ENCODE measurements around the gene LY6G6C. TPM values are rescaled to one million over a fixed set of nuclear protein-coding genes. Genes with fewer than 3 reads are reported as not detected.

Gene LY6G6C
- total RNA-seq, 1 experiment from 2014 or later: not detected

DNA sequence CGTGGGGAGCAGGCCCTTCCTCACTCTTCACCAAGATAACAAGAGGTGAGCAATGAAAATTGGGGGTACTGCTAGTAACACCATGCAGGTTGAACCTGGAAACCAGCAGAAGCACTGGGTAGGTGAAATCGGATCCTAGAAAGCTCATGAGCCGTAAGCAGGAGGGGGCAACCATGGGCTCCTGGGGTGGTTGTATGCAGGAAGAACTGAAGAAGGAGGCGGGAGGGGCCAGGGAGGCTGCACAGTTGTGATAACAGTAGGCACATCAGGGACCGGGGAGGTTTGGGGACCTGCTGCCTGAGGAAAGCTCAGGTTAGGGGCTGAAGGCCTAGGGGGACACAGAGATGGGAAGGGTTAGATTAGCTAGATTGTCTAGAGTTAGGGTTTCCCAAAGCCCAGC, 35.1 kb downstream of the LY6G6C start:
- Mint-ChIP-seq H3K27ac (ENCODE audit: unreplicated experiment) (peak overlapping the region; percentile 13), H3K4me3 (ENCODE audit: low read depth, unreplicated experiment) (no peak overlapping the region), H3K27me3 (ENCODE audit: unreplicated experiment) (no peaks in the 10 kb centered on the region), H3K36me3 (ENCODE audit: insufficient read depth, unreplicated experiment) (peaks cover 45% of the 10 kb centered on the region), H3K4me1 (ENCODE audit: low read depth, unreplicated experiment) (peaks cover 27% of the 10 kb centered on the region), H3K9me3 (ENCODE audit: low read depth, unreplicated experiment) (no peaks in the 10 kb centered on the region)
- DNase-seq: no peak
- CTCF ChIA-PET: no interaction called here
- BruUV-seq (replicated peaks): no TSS peak
- TF ChIP-seq, protein P1, sequence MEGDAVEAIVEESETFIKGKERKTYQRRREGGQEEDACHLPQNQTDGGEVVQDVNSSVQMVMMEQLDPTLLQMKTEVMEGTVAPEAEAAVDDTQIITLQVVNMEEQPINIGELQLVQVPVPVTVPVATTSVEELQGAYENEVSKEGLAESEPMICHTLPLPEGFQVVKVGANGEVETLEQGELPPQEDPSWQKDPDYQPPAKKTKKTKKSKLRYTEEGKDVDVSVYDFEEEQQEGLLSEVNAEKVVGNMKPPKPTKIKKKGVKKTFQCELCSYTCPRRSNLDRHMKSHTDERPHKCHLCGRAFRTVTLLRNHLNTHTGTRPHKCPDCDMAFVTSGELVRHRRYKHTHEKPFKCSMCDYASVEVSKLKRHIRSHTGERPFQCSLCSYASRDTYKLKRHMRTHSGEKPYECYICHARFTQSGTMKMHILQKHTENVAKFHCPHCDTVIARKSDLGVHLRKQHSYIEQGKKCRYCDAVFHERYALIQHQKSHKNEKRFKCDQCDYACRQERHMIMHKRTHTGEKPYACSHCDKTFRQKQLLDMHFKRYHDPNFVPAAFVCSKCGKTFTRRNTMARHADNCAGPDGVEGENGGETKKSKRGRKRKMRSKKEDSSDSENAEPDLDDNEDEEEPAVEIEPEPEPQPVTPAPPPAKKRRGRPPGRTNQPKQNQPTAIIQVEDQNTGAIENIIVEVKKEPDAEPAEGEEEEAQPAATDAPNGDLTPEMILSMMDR (IDR thresholded peaks at IDR 0.05; ENCODE audit: unreplicated experiment): no peak
- intact Hi-C loops (cut with micrococcal nuclease; ENCODE audit: unreplicated experiment): no loop called here

DNA sequence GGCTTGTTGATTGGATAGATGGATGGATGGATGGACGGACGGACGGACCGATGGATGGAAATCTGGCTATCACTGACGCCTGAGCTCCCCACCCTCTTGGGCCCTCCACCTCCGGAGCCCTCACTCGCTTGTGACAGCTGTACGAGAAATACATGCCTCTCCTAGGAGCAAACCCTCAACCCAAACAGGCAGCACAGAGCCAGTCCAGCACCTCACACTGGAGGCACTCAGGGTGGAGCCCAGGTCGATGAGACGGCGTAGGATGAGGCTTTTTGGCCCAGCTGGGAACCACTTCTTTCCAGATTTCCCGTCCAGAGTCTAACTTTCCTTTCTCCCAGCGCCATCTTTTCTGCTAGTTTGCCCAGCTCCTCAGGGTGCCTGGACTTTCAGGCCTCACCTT, 38.0 kb downstream of the LY6G6C start:
- CTCF ChIA-PET: interaction anchor here (1.5 kb wide), 1 partner anchor 86 kb away, joined by 8 read pairs; no protein-coding TSS in a partner anchor
- no peaks in the 10 kb centered on the region for H3K27me3 Mint-ChIP-seq (ENCODE audit: unreplicated experiment)
- H3K4me1 Mint-ChIP-seq (ENCODE audit: low read depth, unreplicated experiment): peaks cover 28% of the 10 kb centered on the region
- DNase-seq: no peak
- intact Hi-C loops (cut with micrococcal nuclease; ENCODE audit: unreplicated experiment): no loop called here
- BruUV-seq (replicated peaks): no TSS peak
- H3K9me3 Mint-ChIP-seq (ENCODE audit: low read depth, unreplicated experiment): no peaks in the 10 kb centered on the region
- H3K27ac Mint-ChIP-seq (ENCODE audit: unreplicated experiment): peak overlapping the region; percentile 55
- TF ChIP-seq, protein P1 (IDR thresholded peaks at IDR 0.05; ENCODE audit: unreplicated experiment): no peak
- peaks cover 48% of the 10 kb centered on the region for H3K36me3 Mint-ChIP-seq (ENCODE audit: insufficient read depth, unreplicated experiment)
- H3K4me3 Mint-ChIP-seq (ENCODE audit: low read depth, unreplicated experiment): peak overlapping the region; percentile 75

DNA sequence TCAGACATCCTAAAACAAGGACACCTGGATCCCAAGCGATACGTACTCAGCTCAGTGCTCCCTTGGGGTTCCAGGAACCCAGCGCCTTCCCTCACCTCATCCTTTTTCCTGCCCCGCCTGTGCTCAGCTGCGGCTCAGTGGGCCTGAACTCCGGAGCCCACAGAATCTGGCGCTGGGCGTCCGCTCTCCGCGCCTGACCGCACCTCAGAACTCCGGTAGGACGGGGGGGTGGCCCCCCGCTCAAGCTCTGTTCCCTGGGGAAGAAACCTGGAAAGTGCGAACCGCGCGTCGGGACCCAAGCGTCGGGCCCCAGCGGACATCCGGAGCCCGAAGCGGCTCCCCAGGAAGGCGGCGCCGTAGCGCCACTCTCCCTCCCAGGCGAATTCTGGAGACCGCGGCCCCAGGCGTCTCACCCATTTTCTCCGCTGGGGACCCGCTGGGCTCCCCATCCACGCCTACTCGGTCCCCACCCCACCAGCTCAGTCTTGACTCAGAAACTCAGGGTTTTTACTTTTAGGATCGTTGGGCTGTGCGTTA, 40.3 kb downstream of the LY6G6C start:
- H3K36me3 Mint-ChIP-seq (ENCODE audit: insufficient read depth, unreplicated experiment): peaks cover 35% of the 10 kb centered on the region
- H3K9me3 Mint-ChIP-seq (ENCODE audit: low read depth, unreplicated experiment): no peaks in the 10 kb centered on the region
- CTCF ChIA-PET: interaction anchor here (0.6 to 2.1 kb wide), 13 partner anchors 9 to 515 kb away, joined by 3 to 26 read pairs (median 6); partner anchors contain the start of genes DDAH2, LSM2, MSH5 and NEU1
- DNase-seq: peak; percentile 81
- H3K27ac Mint-ChIP-seq (ENCODE audit: unreplicated experiment): peak overlapping the region; percentile 89
- TF ChIP-seq, protein P1 (IDR thresholded peaks at IDR 0.05; ENCODE audit: unreplicated experiment): no peak
- H3K4me3 Mint-ChIP-seq (ENCODE audit: low read depth, unreplicated experiment): peak overlapping the region; percentile 75
- H3K27me3 Mint-ChIP-seq (ENCODE audit: unreplicated experiment): no peaks in the 10 kb centered on the region
- intact Hi-C loops (cut with micrococcal nuclease; ENCODE audit: unreplicated experiment): loop anchor here (2.0 kb wide), 1 partner anchor 150 kb away; no protein-coding TSS in a partner anchor
- TSS peak; percentile 71 for BruUV-seq (replicated peaks)
- peaks cover 28% of the 10 kb centered on the region for H3K4me1 Mint-ChIP-seq (ENCODE audit: low read depth, unreplicated experiment)

DNA sequence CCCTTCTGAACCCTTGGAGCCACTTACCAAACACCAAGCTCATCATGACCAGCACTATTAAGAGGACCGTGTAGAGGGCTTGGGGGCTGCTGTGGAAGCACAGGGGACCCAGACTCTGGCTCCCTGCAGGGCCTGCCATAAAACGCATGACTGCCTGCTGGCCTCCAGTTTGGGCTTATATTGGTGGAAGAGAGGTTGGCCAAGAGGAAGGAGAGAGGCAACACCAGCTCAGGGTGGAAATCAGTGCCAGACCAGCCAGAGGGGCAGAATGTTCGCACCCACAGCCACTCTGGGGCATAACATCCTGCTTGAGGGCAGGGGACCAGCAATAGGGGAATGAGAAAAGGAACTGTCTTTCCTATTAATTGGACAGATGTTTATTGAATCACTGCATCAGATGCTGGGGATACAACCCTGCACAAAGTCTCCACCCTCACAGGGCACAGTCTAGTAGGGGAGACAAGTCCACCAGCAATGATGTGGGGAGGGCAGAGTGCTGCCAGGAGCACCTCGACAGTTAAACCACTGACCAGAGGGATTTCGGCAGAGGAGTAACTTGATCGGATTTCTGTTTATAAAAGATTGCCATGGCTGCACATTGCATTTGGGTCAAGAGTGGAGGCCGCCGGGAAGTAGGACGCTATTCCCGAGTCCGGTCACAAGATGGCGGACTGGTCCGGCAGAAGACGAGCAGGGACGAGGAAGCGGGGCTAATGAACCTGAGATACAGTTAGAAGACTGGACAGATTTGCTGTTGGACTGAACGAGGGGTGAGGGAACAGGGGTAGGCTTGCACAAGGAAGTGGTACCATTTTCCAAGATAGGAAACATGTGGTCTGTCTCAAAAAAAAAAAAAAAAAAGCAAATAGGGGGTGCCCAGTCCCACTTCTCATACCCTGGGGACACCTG, 41.1 kb downstream of the LY6G6C start, which contains the start of gene LY6G5C:
TSS of gene LY6G5C (minus strand) at position 842 of the 909 bp plus-strand sequence. CDS start at position 148, 694 bp downstream.
- no peaks in the 10 kb centered on the region for H3K27me3 Mint-ChIP-seq (ENCODE audit: unreplicated experiment)
- intact Hi-C loops (cut with micrococcal nuclease; ENCODE audit: unreplicated experiment): loop anchor here (1.0 to 2.0 kb wide), 4 partner anchors 58 to 272 kb away; no protein-coding TSS in a partner anchor
- TF ChIP-seq, protein P1 (IDR thresholded peaks at IDR 0.05; ENCODE audit: unreplicated experiment): peak; percentile 83
- peak; percentile 94 for DNase-seq
- H3K4me1 Mint-ChIP-seq (ENCODE audit: low read depth, unreplicated experiment): peaks cover 28% of the 10 kb centered on the region
- peak within 1 kb of the TSS; percentile 75 for H3K4me3 Mint-ChIP-seq (ENCODE audit: low read depth, unreplicated experiment)
- CTCF ChIA-PET: interaction anchor here (0.6 to 2.1 kb wide), 13 partner anchors 10 to 516 kb away, joined by 3 to 26 read pairs (median 6); partner anchors contain the start of genes DDAH2, LSM2, MSH5 and NEU1
- H3K36me3 Mint-ChIP-seq (ENCODE audit: insufficient read depth, unreplicated experiment): peaks cover 37% of the 10 kb centered on the region
- no TSS peak for BruUV-seq (replicated peaks)
- peak within 1 kb of the TSS; percentile 89 for H3K27ac Mint-ChIP-seq (ENCODE audit: unreplicated experiment)
- no peaks in the 10 kb centered on the region for H3K9me3 Mint-ChIP-seq (ENCODE audit: low read depth, unreplicated experiment)
